SH-SY5Y (cell line): Measurements from ENCODE around the gene SLIRP.

Experiments used
- GATA2 ChIP-seq: IDR thresholded peaks from 2 replicates; pipeline ENCODE4 v1.6.1; 2011; ENCODE audit warnings: mild to moderate bottlenecking, low read depth, low read length
- GATA3 ChIP-seq: IDR thresholded peaks from 2 replicates; pipeline ENCODE4 v1.6.1; 2011; ENCODE audit warnings: low read depth, mild to moderate bottlenecking, low read length, moderate library complexity

DNA sequence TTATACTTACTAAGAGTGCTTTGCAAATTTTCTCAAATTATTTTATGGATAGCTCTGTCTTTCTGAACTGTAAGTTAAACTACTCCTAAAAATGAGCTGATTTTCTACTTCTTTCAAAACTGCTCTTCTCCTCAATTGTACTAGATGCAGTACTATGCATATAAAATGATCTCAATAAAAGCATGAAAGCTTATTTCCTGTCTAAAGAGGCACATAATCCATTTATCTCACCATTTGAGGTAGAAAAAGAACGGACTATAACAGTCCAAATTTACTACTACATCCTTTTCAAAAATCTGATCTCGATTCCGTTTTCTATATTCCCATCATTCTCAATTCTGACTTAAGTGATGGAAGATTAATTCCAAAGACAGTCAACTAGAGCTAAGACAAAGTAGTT, 14.4 kb downstream of the SLIRP start:
- TF ChIP-seq GATA2 (no peak), GATA3 (no peak)
